Glomerular visceral epithelial cell (primary cell): ENCODE measurements around the gene COG5.

Experiments used
- DNase-seq: peaks from one replicate; pipeline ENCODE4 v3.0.0-alpha.2; 2016; ENCODE audit errors: extremely low spot score

COG5 gene

GRCh38 chr7:107394276-107394675 lies 169.4 kb downstream of the COG5 start:
- no peak for DNase-seq

- DNase-seq = no peak
These were observed 170.9 kb downstream of the COG5 start for GRCh38 chr7:107392830-107393229.

GRCh38 chr7:107390916-107391315 lies 172.8 kb downstream of the COG5 start:
- DNase-seq = no peak

- DNase-seq = no peak
These were observed 175.1 kb downstream of the COG5 start for GRCh38 chr7:107388604-107389003.

GRCh38 chr7:107387573-107388219 lies 176.0 kb downstream of the COG5 start:
- DNase-seq = no peak

- no peak for DNase-seq
These were observed 176.6 kb downstream of the COG5 start for GRCh38 chr7:107387128-107387527.

- DNase-seq = no peak
These were observed 177.1 kb downstream of the COG5 start for GRCh38 chr7:107386548-107387102.

- DNase-seq = no peak
These were observed 179.7 kb downstream of the COG5 start for GRCh38 chr7:107384025-107384424.

- no peak for DNase-seq
These were observed 180.5 kb downstream of the COG5 start for GRCh38 chr7:107383203-107383602.

GRCh38 chr7:107381453-107381852 lies 182.3 kb downstream of the COG5 start:
- DNase-seq = no peak

GRCh38 chr7:107373354-107373753 lies 190.4 kb downstream of the COG5 start:
- DNase-seq = no peak

GRCh38 chr7:107372298-107372697 lies 191.4 kb downstream of the COG5 start:
- DNase-seq = no peak

- DNase-seq = no peak
These were observed 192.9 kb downstream of the COG5 start for GRCh38 chr7:107370816-107371215.

GRCh38 chr7:107364787-107365186 lies 198.9 kb downstream of the COG5 start:
- DNase-seq = no peak

- DNase-seq = no peak
These were observed 204.0 kb downstream of the COG5 start for GRCh38 chr7:107359520-107360316.

- DNase-seq = no peak
These were observed 208.1 kb downstream of the COG5 start for GRCh38 chr7:107355616-107356015.

- no peak for DNase-seq
These were observed 209.1 kb downstream of the COG5 start for GRCh38 chr7:107354640-107355039.

- no peak for DNase-seq
These were observed 210.0 kb downstream of the COG5 start for GRCh38 chr7:107353701-107354100.

GRCh38 chr7:107345898-107346297 lies 217.8 kb downstream of the COG5 start:
- no peak for DNase-seq

- DNase-seq = no peak
These were observed 218.9 kb downstream of the COG5 start for GRCh38 chr7:107344799-107345198.

- no peak for DNase-seq
These were observed 219.4 kb downstream of the COG5 start for GRCh38 chr7:107344286-107344685.

GRCh38 chr7:107338080-107338479 lies 225.6 kb downstream of the COG5 start:
- no peak for DNase-seq
